Fibroblast of mammary gland (primary cell): ENCODE data around the gene ING5.
"Not testable (repeated sequence)": the region's sequence is repeated elsewhere in the genome, so short reads cannot be mapped to it uniquely, and the experiment has no call there.

ENCODE experiments used
- DNase-seq: peaks from one replicate; pipeline ENCODE4 v3.0.0-alpha.2; 2010; ENCODE audit warnings: low read depth
- H3K4me3 ChIP-seq: 2 replicates; pipeline ENCODE4 v1.5.1; 2011; ENCODE audit warnings: low read depth, mild to moderate bottlenecking, low read length, moderate library complexity; ENCODE audit not compliant: control insufficient read depth
- TF ChIP-seq, protein P1 (sequence below): conservative IDR thresholded peaks from 2 replicates; pipeline ENCODE4 v1.5.1; 2011; ENCODE audit warnings: low read depth, low read length, inconsistent platforms; ENCODE audit not compliant: control insufficient read depth, insufficient read depth

Gene ING5

DNA sequence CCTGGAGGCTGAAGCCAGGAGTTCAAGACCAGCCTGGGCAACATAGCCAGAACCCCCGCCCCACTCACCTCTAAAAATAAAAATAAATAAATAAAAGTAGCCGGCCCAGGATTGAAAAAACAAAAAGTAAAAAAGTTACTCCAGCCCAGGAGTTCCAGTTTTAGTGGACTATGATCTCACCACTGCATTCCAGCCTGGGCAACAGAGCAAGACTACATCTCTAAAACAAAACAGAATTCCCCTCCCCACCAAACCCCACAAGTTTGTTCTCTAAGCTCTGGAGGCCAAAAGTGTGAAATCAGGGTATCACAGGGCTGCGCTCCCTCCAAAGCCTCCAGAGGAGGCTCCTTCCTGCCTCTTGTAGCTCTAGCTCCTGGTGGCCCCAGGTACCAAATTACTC is 34.3 kb downstream of the ING5 start:
- TF ChIP-seq, protein P1, sequence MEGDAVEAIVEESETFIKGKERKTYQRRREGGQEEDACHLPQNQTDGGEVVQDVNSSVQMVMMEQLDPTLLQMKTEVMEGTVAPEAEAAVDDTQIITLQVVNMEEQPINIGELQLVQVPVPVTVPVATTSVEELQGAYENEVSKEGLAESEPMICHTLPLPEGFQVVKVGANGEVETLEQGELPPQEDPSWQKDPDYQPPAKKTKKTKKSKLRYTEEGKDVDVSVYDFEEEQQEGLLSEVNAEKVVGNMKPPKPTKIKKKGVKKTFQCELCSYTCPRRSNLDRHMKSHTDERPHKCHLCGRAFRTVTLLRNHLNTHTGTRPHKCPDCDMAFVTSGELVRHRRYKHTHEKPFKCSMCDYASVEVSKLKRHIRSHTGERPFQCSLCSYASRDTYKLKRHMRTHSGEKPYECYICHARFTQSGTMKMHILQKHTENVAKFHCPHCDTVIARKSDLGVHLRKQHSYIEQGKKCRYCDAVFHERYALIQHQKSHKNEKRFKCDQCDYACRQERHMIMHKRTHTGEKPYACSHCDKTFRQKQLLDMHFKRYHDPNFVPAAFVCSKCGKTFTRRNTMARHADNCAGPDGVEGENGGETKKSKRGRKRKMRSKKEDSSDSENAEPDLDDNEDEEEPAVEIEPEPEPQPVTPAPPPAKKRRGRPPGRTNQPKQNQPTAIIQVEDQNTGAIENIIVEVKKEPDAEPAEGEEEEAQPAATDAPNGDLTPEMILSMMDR = no peak
- DNase-seq = no peak
- H3K4me3 ChIP-seq = no peak overlapping the region

DNA sequence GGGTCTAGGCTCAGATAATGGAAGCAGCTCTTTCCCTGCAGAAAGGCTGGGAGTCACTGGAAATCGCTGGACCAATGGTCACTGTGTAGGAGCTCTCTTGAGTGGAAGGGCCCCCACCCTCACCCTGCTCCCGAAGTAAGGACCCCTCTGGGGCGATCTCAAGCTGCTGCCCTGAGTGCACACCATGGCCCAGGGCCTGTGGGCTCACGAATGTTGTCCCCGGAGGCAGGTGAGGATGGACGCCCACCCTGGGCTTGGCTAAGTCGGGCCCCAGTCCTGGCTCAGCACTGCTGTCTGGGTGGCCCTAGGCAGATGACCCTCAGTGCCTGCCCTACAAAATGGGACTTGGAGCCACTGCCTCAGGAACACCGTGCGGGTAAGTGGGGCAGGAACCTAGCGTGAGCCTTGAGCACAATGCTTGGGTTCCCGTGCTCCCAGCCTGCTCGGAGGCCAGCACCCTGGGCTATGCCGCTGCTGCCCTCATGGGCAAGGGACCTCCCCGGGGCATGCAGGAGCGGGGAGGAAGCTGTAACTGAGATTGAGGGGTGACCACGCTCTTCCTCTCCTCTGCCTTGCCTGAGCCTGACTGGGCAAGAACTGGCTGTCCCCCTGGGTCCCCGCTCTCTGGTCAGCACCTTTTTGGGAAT is 36.3 kb downstream of the ING5 start:
- DNase-seq = no peak
- no peak overlapping the region for H3K4me3 ChIP-seq
- TF ChIP-seq, protein P1 = no peak

DNA sequence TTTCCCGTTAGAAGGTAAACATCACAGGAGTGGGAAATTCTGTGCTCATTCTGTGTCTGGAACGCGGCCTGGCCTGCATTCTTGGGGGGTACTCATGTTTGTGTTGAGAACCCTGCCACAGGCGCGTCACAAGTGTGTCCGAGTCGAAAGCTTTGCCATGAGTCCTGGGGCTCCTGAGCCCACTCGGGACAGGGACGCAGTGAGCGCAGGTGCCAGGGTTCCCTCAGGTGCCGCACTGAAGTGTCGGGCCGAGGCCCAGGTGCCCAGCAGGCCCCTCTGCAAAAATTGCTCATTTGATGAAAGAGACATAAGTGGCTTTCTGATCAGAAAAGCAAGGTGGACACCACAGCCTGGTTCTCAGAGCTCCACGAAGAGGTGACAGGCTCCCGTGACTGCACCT is 37.3 kb downstream of the ING5 start:
- TF ChIP-seq, protein P1 = no peak
- no peak overlapping the region for H3K4me3 ChIP-seq
- DNase-seq = no peak

DNA sequence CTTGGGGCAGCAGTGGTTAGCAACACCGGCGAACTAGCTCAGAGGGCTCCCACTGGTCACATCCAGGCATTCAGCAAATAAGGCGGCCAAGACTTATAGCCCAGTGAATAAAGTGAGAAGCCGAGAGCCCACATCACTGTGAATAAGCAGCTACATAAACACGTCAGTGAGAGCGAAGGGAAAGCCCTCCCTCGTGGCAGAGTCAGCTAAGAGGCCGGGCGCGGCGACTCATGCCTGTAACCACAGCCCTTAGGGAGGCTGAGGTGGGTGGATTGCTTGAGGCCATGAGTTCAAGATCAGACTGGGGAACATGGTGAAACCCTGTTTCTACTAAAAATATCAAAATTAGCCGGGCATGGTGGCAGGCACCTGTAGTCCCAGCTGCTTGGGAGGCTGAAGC is 37.8 kb downstream of the ING5 start:
- no peak overlapping the region for H3K4me3 ChIP-seq
- DNase-seq = peak; percentile 77
- TF ChIP-seq, protein P1 = no peak

DNA sequence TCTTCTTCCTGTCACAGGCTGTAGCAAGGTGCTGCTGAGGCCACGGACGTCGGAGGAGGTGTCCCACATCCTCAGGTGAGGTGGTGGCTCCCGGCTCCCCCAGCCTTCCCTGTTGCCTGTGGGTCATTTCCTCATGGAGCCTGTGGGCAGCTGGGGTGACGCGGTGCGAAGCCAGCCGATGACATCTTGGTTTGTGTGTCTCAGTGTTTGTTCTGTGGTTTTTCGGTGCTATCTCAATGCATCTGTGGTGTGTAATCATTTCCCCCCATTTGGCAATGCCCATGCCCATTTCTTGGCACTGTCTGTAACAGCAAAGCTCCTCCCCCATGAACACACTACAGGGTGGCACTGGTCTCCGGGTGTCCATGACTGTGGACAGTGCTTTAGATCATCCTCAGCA is 39.2 kb downstream of the ING5 start:
- H3K4me3 ChIP-seq = no peak overlapping the region
- TF ChIP-seq, protein P1 = no peak
- no peak for DNase-seq

DNA sequence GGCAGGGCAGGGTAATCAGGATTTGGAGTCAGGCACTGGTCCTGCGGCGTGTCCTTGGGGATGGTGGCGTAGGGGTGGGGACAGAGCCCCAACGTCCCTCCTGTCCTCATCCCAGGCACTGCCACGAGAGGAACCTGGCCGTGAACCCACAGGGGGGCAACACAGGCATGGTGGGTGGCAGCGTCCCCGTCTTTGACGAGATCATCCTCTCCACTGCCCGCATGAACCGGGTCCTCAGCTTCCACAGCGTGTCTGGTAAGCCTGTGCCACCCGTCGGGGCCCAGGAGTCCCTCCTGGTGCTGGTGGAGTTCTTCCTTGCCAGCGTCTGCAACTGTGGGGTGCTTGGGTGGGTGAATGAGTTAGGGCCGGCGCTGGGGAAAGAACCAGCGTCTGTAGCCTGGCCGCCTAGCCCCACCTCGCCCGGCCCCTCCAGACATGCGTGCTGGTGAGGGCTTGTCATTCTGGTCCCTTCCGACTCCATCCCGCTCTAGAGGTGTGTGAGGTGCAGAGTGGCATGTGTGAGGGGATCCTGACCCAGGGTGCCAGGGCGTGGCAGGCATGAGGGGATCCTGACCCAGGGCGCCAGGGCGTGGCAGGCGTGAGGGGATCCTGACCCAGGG is 40.6 kb downstream of the ING5 start:
- no peak for DNase-seq
- TF ChIP-seq, protein P1 = no peak

DNA sequence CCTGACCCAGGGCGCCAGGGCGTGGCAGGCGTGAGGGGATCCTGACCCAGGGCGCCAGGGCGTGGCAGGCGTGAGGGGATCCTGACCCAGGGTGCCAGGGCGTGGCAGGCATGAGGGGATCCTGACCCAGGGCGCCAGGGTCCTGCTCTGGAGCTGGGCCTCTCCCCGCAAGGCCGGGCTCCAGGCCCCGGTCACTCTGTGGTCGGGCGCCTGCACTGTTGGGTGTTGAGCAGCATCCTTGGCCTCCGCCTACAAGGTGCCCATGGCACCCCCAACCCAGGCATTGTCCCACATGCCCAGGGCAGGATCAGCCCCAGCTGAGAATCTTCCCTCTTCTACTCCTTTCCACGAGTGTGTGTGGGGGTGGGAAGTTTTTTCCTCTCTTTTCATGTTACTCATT is 41.2 kb downstream of the ING5 start:
- DNase-seq = not testable (repeated sequence)

More for the DNA sequence above, 40.6 kb downstream of the ING5 start:
- H3K4me3 ChIP-seq = no peak overlapping the region

More for the DNA sequence above, 41.2 kb downstream of the ING5 start:
- H3K4me3 ChIP-seq = not testable (repeated sequence)
